Middle frontal gyrus (tissue), 1 donor: ENCODE measurements around the gene OSCAR.
"Not testable (repeated sequence)": the region's sequence is repeated elsewhere in the genome, so short reads cannot be mapped to it uniquely, and the experiment has no call there.

Experiments
- DNase-seq: peaks from one replicate; pipeline ENCODE4 v3.0.0-alpha.2; 2015; ENCODE audit warnings: low spot score; ENCODE audit errors: extremely low spot score

The OSCAR gene

DNA sequence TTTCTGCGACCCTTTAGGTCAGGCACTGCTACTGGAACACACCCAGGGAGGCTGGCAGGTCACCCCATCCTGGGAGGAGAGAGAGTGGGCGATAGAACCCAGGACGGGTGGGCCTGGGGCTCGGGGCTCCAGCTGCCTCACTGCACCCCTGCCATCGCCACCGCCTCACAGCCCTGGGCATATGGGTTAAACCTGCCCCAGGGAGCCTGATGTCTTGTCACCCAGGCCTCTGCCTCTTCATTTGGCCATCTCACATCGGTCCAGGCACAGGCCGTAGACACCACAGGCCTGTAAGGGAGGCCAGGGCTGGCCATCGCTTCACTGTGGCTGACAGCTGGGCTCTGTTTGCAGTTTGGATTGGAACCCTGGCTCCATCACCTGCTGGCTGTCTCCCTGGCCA lies 25.1 kb upstream of the OSCAR start:
- no peak for DNase-seq

GRCh38 chr19:54124393-54124792 lies 23.8 kb upstream of the OSCAR start:
- DNase-seq = no peak

DNA sequence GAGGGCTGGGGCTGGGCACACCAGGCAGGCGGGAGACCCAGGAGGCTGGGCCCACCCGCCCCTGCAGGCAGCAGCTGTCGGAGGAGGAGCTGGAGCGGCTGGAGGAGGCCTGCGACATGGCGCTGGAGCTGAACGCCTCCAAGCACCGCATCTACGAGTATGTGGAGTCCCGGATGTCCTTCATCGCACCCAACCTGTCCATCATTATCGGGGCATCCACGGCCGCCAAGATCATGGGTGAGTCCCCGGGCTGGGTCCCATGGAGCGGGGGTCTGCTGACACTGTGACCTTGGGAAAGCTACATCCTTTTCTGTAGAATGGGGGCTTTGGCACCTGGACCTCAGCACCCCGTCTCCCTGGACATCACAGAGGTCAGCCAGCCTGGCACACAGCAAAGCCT lies 23.1 kb upstream of the OSCAR start:
- no peak for DNase-seq

GRCh38 chr19:54121259-54121658 lies 20.7 kb upstream of the OSCAR start:
- no peak for DNase-seq

GRCh38 chr19:54115109-54116063 lies 14.8 kb upstream of the OSCAR start, which contains the start of the genes PRPF31 and TFPT:
PRPF31 (plus strand) TSS chr19:54115754; CDS start chr19:54118279, 2,525 bp downstream.
TFPT (minus strand) TSS chr19:54115657; CDS start chr19:54115269, 388 bp downstream.
- DNase-seq = peak; percentile 98

DNA sequence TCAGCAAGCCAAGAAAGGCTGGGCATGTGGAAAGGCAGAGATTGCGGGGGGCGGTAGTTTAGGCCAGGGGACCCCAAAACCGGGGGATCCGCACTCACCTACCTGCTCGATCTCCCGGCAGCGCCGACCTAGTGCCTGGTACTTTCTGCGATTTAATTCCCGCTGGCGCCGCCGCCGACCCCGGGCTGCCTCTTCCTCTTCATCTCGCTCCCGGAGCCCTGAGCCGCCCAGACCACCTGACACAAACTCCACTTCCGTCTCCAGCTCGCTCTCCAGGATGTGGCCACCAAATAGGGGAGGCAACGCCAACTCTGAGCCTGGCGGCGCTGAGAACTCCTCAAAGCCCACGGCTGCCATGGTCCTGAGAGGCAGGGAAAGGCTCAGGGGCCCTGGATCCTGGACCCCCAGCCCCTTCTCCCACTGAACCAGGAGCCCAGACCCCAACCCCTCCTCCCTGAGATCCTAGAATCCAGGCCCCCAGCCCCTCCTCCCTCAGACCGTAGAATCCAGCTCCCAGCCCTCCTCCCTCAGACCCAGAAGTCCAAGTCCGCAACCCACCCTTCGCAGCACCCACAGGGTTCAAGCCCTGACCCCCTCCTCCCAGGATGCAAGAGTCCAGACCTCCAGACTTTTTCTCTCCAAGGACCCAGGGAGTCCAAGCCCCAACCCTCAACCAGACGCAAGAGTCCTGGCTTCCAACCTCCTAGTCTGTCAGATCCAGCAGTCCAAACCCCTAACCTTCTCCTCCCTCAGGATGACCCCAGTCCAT lies 13.9 kb upstream of the OSCAR start:
- DNase-seq = no peak

- no peak for DNase-seq
Measured at GRCh38 chr19:54109651-54110050, 9.0 kb upstream of the OSCAR start.

- DNase-seq = no peak
Measured at GRCh38 chr19:54108496-54108895, 7.9 kb upstream of the OSCAR start.

GRCh38 chr19:54107876-54108490 lies 7.4 kb upstream of the OSCAR start:
- no peak for DNase-seq

DNA sequence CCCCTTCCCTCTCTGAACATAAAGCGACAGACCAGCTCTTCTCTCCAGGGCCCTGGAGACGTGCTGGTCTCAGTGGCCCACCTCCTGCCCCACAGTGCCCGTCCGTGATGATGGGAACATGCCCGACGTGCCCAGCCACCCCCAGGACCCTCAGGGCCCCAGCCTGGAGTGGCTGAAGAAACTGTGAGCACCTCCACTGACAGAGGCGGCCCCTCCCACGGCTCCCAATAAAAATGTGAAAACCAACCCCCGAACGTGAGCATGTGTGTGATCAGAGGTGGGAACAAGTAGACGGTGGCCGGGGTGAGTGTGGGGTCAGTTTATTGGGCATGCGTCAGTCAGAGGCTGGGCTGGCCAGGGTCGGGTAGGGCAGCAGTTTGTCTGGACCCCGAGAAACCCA lies 6.1 kb upstream of the OSCAR start:
- no peak for DNase-seq

GRCh38 chr19:54105796-54106195 lies 5.2 kb upstream of the OSCAR start:
- DNase-seq = no peak

- no peak for DNase-seq
Measured at GRCh38 chr19:54104998-54105715, 4.6 kb upstream of the OSCAR start.

- DNase-seq = peak; percentile 92
Measured at GRCh38 chr19:54102421-54103169, 2.0 kb upstream of the OSCAR start, which contains the start of gene NDUFA3. NDUFA3 (plus strand) TSS chr19:54102855; CDS start chr19:54102879, 24 bp downstream.

- DNase-seq = not testable (repeated sequence)
Measured at GRCh38 chr19:54099903-54100255, 724 bp downstream of the OSCAR start.

GRCh38 chr19:54099190-54099902 lies 1.3 kb downstream of the OSCAR start:
- no peak for DNase-seq

DNA sequence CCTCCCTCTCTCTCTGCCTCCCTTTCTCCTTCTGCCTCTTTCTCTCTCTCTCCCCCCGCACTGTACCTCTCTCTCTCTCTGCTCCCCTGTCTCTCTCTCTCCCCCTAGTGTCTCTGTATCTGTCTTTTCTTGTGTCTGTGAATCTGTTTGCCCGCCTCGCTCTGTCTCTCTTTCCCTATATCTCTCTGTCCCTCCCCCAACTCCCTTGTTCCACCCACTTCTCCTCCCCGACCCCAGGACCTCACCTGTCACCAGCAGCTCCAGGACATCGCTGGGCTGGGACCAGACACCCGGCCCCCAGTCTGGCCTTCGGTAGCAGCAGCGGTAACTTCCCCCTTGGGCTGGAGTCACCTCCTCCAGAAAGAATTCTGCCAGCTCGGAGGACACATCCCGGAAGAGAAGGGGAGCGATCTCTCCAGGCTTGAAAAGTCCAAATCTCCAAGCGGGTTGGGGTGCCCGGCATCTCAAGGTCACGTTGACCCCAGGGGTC lies 3.9 kb downstream of the OSCAR start:
- DNase-seq = no peak

GRCh38 chr19:54095859-54096616 lies 4.6 kb downstream of the OSCAR start:
- DNase-seq = not testable (repeated sequence)

DNA sequence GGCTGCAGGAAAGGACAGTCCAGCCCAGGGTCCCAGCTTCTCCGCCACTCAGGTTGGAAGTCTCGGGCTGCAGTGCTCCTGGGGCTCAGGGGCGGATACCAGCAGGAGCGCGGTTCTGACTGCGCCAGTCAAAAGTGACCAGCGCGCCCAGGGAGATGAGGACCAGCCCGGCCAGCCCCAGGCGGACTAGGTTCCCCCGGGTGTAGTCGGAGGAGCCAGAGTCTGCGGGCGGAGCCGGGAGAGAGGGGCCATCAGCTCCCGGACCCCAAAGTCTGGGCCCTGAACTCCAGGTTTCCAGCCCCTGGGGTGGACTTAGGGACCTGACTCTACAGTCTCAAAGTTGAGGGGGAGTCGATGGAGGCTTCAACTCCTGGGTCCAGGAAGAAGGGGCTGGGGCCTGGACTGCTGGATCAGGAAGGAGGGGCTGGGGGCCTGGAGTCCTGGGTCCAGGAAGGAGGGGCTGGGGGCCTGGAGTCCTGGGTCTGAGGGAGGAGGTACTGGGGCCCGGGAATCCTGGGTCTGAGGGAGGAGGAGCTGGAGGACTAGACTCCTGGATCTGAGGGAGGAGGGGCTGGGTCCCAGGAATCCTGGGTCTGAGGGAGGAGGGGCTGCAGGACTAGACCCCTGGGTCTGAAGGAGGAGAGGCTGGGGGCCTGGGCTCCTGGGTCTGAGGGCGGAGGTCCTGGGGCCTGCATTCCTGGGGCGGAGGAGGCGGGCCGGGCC lies 5.3 kb downstream of the OSCAR start:
- DNase-seq = no peak
